GM12874 (cell line): ENCODE measurements around the gene APBB3.

Experiments used
- TF ChIP-seq, protein P1 (sequence below): IDR thresholded peaks from 2 replicates; pipeline ENCODE4 v1.5.1; 2011; ENCODE audit warnings: low read depth, mild to moderate bottlenecking, control low read depth, low read length, moderate library complexity; ENCODE audit not compliant: insufficient read depth

APBB3 gene

DNA sequence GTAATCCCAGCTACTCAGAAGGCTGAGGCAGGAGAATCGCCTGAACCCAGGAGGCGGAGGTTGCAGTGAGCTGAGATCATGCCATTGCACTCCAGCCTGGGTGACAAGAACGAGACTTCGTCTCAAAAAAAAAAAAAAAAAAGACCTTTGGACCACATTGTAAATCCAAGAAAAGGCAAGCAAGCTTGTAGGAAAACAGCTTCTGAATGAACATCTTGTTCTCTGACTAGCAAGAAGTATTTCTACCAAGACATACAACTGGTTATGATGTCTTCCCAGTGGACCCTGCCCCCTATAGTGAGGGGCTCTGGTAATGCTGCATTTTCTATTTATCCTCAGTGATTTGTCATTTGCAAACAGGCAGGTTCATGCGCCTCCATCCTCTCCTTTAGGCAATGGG, 21.4 kb downstream of the APBB3 start:
- TF ChIP-seq, protein P1, sequence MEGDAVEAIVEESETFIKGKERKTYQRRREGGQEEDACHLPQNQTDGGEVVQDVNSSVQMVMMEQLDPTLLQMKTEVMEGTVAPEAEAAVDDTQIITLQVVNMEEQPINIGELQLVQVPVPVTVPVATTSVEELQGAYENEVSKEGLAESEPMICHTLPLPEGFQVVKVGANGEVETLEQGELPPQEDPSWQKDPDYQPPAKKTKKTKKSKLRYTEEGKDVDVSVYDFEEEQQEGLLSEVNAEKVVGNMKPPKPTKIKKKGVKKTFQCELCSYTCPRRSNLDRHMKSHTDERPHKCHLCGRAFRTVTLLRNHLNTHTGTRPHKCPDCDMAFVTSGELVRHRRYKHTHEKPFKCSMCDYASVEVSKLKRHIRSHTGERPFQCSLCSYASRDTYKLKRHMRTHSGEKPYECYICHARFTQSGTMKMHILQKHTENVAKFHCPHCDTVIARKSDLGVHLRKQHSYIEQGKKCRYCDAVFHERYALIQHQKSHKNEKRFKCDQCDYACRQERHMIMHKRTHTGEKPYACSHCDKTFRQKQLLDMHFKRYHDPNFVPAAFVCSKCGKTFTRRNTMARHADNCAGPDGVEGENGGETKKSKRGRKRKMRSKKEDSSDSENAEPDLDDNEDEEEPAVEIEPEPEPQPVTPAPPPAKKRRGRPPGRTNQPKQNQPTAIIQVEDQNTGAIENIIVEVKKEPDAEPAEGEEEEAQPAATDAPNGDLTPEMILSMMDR: no peak

DNA sequence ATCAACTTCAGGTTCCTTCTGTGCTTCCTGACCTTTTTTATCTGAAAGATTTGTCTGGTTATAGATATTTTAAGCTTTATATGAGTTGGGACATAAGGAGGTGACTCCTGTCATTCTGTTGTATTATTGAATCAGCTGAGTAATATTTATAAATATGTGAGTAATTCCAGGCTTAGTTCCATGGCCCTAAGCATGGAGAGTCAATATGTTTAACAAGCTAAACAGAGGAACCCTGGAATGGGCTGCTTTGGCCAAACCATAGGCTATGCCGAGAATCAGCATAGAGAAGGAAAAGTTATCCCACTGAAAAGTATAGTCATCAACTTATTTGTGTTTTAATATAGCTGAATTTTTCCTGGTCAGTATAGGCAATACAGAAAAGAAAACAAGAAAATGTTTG, 24.2 kb downstream of the APBB3 start:
- TF ChIP-seq, protein P1: no peak

DNA sequence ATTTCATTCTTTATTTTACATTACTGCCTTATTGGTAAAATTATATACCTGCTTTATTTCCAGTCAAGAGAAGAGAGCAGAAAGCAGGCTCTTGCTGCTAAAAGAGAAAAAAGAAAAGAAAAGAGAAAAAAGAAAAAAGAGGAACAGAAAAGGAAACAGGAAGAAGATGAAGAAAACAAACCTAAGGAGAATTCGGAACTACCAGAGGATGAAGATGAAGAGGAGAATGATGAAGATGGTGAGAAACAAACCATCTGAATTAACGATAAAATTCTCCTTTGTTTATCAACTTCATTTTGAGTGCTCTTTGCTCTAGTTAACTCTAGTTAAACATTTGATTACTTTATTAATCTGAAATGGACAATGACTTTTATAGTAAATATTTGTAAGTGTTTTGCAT, 40.4 kb downstream of the APBB3 start:
- TF ChIP-seq, protein P1: no peak

DNA sequence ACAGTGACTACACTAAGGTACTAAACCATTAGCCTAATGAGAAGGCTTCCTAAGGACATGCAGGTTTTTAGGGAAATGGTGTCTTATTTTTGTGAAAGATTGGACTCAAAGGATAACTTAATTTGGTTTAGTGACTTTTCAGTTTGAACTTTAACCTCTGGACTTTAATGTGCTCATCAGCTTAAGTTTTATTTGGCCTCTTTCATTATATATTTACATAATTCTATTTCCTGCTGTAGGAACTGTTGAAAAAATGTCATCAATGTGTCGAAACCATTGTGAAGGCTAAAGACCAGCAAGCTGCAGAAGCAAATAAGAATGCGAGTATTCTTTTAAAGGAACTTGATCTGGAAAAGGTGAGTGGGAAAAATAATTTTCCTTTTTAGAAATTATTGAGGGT, 51.3 kb downstream of the APBB3 start:
- TF ChIP-seq, protein P1: no peak

DNA sequence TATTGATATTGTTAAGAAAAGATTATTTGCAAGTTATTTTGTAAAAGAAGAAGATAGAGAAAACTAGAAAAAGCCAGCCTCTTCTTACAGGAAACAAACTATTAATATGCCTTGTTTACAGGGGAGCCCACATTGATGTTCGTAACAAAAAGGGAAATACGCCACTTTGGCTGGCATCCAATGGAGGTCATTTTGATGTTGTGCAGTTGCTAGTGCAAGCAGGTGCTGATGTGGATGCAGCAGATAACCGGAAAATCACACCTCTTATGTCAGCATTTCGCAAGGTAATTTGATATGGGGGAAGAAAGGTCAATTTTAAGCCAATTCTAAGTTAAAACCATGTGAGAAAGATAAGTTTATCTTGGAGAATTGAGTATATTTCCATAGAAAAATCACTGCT, 54.5 kb downstream of the APBB3 start:
- TF ChIP-seq, protein P1: no peak
